ENCODE results near the gene GRID2.

GRID2 gene

DNA sequence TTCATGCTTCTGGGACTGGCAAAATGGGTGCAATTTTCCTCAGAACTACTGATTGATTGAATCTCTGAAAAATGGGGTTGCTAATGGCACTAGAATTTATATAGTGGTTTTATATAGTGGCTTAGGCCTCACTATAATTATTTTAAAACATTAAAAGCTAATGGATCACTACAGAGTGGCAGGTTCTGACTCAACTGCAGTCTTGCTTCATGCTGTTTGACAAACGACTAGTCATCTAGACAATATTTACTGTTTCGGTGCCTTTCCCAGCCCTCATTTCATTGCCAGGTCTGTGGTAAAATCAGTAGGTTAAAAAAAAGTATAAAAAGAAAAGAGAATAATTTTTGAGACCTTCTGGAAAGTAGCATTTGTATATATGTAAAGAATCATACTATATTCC is 1172.0 kb downstream of the GRID2 start:
- DNase-seq (ENCODE audit: low read depth in 2 of 2, low spot score in 1 of 2), result no peak

DNA sequence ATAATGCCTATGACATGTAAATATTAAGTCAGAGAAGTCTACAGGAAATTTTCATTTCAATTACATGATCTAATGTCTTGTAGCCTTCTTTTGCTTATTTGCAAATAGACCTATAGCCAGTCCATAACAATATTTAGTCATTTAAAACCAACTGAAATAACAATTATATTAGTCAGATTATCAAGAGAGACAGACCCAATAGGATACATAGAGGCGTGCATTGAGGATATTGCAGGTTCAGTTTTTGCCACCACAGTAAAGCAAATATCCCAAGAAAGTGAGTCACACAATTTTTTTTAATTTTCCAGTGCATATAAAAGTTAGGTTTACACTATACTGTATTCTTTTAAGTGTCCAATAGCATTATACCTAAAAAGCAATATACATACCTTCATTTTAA is 1175.0 kb downstream of the GRID2 start:
- no peak for DNase-seq (ENCODE audit: low read depth in 2 of 2, low spot score in 1 of 2)

DNA sequence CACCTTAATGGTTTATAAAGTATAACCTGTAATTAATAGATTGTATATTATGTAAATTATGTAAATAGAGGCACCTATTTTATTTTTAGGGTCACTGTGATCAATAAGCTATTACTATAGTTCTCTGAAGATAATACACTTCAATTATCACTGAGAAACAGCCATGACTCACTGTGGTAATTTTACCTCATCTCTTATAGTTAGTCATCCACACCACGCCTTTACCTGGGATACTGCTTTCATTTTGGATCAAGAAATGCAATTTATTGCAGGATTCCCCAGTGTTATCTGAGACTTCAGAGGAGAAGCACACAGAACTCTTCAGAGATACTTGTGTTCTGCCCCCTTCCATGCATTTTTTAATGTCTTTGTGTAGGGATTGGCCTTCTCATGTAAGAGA is 1176.7 kb downstream of the GRID2 start:
- no peak for DNase-seq (ENCODE audit: low read depth in 2 of 2, low spot score in 1 of 2)

DNA sequence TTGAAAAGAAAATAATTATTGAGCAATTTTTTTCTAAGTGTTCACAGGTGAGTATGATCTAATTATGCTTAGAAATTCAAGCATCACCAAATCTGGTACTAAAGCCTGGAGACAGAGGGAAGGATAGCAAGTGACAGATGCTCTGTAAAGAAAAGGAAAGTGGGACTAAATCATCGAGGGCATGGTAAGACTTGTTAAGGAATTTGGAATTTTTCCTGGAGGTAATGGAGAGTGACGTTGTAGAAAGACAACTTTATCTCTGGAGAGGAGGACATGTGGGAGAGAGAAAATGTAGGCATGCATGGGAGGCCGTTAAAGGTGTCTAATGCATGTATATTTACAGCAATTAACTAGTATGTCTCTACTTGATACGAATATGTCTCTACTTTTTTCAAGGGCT is 1191.6 kb downstream of the GRID2 start:
- no peak for DNase-seq (ENCODE audit: low read depth in 2 of 2, low spot score in 1 of 2)

DNA sequence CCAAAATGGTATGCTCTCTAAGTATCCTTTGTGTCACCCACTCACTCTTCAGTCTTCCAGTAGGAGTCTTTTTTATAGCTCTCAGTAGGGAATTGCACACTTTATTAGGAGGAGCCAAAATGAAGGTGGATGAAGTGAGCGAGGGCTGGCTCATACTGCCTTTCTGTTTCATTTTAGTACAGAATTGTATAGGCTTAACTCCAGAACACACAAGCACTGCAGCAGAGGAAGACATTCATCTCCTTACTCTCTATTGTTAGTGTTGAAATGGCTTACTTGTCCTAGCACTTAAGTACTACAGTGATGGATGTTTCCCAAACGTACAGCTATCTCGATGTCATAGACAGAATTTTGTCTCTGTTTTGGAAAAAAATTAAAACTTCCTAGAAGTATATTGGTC is 1197.5 kb downstream of the GRID2 start:
- DNase-seq (ENCODE audit: low read depth in 2 of 2, low spot score in 1 of 2), result no peak

DNA sequence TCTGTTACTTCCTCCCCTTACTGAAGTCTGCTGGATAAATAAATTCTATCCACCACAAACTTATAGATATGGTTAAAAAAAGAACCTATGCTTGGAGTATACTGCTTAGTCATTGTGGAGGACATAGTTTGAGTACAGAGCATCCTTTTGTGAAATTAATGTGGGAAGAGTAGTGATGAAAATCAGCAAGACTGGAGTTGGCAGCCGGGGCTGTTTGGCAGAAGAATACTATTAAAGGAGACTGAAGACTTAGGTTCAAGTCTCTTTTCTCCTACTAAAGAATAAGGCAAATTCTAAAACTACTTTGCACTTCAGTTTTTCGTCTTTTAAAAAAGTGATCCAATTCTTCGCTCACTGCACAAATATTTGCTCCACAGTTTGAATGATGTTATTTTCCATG is 1198.2 kb downstream of the GRID2 start:
- no peak for DNase-seq (ENCODE audit: low read depth in 2 of 2, low spot score in 1 of 2)

DNA sequence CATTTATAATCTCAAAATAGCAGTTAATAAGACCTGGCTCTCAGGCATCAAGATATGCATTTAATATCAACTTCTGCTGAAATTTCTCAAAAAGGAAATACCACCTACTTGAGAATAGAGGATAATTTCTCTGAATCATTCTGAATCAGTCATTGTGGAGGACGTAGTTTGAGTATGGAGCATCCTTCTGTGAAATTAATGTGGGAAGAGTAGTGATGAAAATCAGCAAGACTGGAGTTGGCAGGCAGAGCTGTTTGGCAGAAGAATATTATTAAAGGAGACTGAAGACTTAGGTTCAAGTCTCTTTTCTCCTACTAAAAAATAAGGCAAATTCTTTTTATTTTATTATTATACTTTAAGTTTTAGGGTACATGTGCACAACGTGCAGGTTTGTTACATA is 1199.2 kb downstream of the GRID2 start:
- no peak for DNase-seq (ENCODE audit: low read depth in 2 of 2, low spot score in 1 of 2)

DNA sequence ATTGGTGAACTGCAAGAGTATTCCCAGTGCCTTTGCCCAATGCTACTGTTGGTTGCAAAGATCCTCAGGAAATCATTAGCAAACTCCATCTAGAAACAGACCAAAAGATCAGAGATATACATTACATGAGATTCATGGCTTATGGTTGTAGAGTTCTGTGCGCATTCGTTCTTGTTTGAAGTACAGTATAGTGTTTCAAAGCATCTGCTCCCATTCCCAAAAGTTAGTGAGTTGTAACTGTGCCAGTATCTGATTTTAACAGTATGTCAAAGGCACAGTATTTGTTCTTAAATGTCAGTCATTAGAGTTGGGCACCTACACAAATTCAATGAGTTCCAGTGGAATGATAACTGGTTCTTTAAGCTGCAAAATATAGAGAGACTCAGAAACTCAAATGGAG is 1210.1 kb downstream of the GRID2 start:
- DNase-seq (ENCODE audit: low read depth in 2 of 2, low spot score in 1 of 2), result no peak

DNA sequence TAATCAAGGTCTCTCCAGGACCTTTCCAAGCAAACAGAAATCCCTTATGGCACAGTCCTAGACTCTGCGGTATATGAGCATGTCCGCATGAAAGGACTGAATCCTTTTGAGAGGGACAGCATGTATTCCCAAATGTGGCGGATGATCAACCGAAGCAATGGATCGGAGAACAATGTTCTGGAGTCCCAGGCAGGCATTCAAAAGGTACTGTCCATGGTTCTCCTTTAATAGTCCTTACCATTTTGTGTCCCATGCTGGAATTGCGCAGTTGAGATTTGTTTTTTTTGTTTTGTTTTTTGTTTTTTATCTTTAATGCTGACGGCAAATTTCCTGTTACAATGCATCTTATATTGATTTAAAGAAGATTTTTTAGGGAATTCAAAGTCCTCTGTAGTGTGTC is 1211.4 kb downstream of the GRID2 start:
- no peak for DNase-seq (ENCODE audit: low read depth in 2 of 2, low spot score in 1 of 2)

DNA sequence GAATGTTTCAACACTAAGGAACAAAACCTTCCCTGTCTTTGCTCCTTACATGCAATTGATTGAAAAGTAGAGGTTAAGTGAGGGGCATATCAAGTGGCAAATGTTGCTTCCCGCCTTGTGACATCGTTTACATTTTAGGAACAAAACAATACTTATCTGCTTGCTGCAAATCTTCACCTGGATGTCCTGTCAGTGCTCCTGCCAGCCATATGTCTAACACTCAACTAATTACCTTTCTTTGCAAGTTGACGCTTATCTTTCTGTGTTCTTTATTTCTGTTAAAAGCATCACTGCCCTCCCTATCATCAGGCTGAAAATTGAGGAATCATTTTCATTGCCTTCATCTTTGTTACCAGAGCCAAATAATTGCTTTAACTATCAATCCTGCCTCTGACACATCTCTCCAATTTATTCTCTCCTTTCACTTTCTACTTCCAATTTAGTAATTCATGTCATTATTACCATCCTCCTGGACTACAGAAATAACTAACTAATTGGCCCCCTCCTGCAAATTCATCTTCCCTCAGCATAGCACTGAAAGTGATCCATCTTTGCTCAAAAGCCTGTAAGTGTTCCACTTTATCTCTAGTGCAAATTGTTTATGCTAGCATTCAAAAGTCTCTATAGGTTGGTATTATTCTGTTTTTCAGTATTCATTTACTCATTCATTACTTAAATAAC is 1226.1 kb downstream of the GRID2 start:
- DNase-seq (ENCODE audit: low read depth in 2 of 2, low spot score in 1 of 2), result no peak

DNA sequence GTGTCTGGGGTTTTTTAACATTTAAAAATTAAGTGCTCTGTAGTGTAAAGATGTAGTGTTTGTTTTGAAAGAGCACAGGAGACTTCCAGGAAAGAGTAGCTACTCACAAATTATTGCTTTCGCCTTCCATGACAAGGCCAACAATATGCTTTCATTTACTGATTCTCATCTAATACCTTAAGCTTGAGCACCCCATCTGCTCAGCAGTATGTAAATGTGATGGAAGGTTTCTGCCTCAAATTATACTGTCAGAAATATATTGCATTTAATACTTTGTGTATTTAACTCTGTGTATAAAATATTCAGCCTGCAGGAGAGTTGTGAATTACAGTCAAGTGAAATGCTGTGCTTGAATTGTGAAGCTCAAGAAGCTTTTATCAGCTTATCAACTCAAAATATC is 1228.5 kb downstream of the GRID2 start:
- no peak for DNase-seq (ENCODE audit: low read depth in 2 of 2, low spot score in 1 of 2)

DNA sequence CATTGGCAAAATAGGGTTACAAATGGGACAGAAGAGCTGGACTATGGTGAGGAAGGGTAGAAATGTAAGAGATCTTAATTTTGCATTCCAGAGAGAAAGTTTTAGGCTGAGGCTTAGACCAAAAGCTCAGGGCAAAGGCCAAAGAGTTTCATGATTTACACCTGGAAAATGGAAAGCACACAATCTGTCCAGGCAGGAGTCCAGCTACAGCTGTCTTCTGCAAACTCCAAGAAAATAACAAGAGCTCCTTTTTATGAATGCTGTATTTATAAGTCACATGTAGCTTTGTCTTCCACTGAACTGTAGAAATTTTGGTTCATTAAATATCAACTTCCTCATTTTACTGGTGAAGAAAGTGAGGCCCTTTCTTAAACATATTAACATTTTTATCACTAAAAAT is 1236.8 kb downstream of the GRID2 start:
- no peak for DNase-seq (ENCODE audit: low read depth in 2 of 2, low spot score in 1 of 2)

DNA sequence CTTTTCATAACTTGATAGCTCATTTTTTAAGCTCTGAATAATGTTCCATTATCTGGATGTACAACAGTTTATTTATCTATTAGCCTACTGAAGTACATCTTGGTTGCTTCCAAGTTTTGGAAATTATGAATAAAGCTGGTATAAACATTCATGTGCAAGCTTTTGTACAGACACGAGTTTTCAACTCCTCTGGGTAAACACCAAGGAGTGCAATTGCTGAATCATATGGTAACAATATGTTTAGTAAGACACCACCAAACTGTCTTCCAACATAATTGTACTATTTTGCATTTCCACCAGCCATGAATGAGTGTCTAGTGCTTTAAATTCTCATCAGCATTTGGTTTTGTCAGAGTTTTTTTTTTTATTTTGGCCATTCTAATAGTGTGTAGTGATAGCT is 1258.1 kb downstream of the GRID2 start:
- DNase-seq (ENCODE audit: low read depth in 2 of 2, low spot score in 1 of 2), result no peak

DNA sequence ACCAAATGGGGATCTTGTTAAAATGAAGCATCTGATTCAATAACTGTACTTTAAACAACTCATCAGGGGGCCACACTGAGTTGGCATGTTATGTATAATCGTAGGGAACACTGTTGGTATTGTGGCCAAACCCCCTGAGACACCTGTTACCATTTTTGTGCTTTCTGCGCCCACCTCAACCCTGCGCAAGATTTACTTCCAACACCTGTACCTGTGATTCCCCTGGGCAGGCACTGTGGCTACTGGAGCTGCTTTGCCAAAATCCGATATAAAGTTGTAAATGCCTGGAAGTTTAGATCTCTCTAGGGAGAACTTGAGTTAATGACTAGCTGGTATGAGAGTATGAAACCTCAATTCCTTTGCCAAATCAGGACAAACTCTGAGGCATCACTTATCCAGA is 1265.0 kb downstream of the GRID2 start:
- no peak for DNase-seq (ENCODE audit: low read depth in 2 of 2, low spot score in 1 of 2)

DNA sequence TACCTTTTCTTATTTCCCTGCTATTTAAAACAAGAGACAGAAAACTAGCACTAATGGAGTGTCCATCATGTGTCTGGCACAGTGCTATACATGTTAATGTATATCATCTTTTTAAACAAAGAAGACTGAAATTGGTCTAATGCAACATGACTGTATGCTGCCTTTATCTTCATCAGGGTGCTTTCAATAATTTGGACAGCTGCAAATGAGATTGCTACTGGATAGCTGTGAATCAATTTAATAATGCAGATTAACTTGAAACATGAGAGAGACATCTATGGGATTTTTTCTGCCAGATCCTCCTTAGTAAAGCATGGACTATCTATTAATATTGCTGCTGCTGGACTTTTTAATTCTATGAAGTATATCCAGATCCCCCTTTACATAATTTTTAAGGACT is 1269.5 kb downstream of the GRID2 start:
- DNase-seq (ENCODE audit: low read depth in 2 of 2, low spot score in 1 of 2), result no peak

DNA sequence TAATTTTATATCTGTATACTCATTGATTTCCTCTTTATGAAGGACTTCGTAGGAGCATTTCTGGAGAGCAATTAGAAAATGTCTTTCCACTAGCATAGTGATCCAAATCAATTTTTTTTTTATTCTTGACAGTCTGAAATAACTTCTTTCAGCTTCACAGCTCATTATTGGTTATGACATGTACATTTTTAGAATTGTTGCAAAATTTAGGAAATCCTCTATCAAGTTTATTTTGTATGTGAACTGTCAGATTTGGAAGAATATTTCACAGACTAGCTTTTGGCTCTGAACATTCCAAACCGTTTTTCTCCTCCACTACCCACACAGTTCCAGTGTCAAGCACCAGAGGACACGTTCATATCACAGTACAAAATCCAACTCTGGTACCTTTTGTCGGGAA is 1275.2 kb downstream of the GRID2 start:
- DNase-seq (ENCODE audit: low read depth in 2 of 2, low spot score in 1 of 2), result no peak

DNA sequence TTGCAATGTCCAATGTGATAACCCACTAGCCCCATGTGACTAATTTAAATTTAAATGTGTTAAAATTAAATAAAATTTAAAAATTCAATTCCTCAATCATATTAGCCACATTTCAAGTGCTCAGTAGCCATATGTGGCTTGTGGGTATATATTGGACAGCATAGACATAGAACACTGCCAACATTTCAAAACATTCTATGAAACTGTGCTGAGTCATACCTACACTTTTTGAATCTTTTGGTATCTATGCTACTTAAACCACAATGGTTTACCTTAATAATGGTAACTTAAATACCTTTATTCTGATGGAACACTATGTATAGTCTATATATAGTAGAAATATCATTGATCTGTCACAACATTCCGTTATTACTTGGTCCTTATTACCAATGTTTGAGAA is 1301.4 kb downstream of the GRID2 start:
- DNase-seq (ENCODE audit: low read depth in 2 of 2, low spot score in 1 of 2), result no peak

DNA sequence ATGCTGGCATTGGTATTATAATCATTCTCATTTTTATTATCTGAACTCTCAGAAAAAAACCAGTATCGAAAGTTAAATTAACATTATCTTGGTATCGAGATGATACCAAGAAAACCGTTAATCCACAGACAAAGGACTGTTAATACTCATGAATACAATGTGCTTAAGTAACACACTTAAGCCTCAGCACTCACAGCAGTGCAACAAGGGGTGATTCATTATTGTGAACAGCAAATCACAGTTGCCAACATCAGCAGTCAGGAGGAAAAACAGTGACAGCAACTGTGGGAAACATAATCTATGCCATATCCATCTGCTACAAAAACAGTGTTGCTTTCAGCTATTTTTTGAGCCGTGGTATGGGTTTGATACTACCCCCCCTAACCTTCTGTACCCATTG is 1313.8 kb downstream of the GRID2 start:
- no peak for DNase-seq (ENCODE audit: low read depth in 2 of 2, low spot score in 1 of 2)

DNA sequence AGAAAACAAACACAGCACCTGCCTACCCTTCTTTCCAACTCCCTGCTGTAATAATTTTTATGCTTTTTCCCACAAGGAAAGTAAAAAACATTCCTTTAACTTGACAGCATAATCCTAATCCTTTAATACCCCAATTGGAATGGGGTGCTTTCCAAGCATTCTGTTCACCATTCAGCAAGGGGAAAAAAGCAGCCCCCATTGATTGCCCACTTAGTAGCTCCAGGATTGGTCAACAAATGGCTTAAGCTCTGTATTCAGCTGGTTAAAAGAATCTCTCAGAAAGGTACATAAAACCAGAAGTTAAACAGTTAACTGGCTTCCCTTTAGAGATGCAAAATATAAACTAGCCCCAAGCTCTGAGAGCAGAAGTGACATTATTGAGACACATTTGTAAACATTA is 1330.0 kb downstream of the GRID2 start:
- DNase-seq (ENCODE audit: low read depth in 2 of 2, low spot score in 1 of 2), result no peak

DNA sequence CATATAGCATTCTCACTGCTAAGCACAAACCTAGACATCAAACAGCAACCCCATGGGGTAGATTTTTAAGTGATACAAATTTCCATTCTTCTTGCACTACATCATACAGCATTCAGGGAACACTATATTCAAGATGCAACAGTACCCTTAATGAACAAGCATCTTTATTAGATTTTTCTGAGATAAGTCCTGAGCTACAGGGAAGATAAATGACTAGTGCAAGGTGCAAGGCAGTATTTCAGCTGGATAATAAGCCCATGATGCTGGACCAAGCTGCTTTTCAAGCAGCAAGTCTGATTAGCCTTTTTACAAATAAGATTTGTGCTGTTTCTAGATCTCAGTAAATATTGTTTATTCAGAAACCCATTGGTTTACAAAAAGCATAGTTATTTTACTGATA is 1332.2 kb downstream of the GRID2 start:
- no peak for DNase-seq (ENCODE audit: low read depth in 2 of 2, low spot score in 1 of 2)

DNA sequence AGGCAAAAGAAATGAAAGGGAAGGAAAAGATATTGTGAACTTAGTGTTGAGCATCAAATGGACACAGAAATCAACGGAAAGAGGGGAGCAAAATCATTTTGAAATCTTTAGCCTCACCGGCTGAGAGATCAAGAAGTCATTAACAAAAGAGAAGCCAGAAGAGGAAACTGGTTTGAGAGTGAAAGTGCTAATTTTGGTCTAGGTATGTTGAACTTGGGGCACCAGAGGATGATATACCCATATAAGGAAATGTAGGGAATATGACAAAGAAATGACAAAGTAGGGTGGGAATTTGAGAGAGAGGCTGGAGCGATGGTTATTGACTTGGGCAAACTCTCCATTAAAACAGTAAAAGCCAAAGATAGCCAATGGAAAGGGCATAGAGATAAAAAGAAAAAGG is 1341.4 kb downstream of the GRID2 start:
- no peak for DNase-seq (ENCODE audit: low read depth in 2 of 2, low spot score in 1 of 2)

DNA sequence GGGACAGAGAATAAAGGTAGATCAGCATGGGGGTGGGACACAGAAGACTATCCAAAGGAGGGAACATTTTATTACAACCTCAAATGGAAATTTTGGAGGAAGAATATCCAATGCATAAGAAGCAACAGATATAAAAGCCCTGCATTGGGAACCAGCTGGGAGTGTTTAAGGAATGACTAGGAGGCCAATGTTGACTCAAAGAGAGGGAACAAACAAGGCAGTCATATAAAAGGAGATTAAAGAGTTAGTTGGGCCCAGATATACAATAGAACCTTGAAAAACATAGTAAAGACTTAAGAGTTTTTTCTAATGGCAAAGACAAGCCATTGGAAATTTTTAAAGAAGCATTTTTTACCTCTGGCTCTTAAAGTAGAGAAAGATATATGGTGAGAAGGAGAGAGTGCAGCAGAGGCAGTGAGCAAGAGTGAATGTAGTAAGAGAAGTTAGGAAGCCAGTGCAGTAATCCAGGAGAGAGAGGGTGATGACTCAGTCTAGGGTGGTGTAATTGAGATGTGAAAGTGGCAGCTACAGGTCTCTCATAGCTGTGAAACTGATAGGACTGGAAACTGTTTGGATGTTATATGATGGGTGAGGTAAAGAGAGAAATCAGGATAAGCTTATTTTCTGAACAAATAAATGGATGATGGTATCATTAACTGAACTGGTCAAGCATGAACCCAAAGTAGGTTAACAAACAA is 1342.6 kb downstream of the GRID2 start:
- DNase-seq (ENCODE audit: low read depth in 2 of 2, low spot score in 1 of 2), result no peak

DNA sequence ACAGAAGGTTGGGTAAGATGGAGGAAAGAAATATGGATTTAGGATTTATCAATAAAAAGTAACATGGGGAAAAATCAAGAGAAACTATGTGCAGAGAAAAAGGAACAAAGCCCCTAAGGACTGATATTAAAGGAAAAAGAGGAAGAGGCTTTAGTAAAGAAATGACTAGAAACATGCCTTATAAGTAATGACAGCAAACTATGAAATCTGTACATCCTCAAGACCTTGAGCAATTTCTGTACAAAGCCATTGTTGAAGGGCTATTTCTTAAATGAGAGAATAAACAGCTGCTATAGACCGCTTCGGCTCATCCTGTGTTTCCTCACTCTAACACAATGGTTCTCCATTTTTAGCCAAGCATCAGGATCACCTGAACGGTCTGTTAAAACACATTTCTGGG is 1344.5 kb downstream of the GRID2 start:
- DNase-seq (ENCODE audit: low read depth in 2 of 2, low spot score in 1 of 2), result no peak

All from stimulated activated CD8-positive, alpha-beta memory T cell treated with anti-CD3 and anti-CD28 coated beads, Interleukin-4, amount 100 ng/mL, for 1 hour (primary cell).